ENCODE measurements around the gene HABP2.

- TF ChIP-seq CTCF (IDR thresholded peaks at IDR 0.05) (no peak), POLR2A (IDR thresholded peaks at IDR 0.05) (no peak)
Observed at GRCh38 chr10:113533801-113534200, 19.1 kb upstream of the HABP2 start.

All from gastroesophageal sphincter (tissue), 3 donors.